ENCODE measurements around the gene CSMD2. TPM values are rescaled to one million over a fixed set of nuclear protein-coding genes. Genes with fewer than 3 reads are reported as not detected.

The CSMD2 gene
- total RNA-seq, 4 donors from 2014 or later, result 0.16 to 1.00 (median 0.27) TPM; not detected in 1

- WGBS, 2 donors (ENCODE audit: low coverage in 1 of 2), result 70 to 80% methylated on average over 8 of the region's 8 CpGs
- Histone ChIP-seq H3K4me3 (no peak overlapping the region), H3K4me1 (no peaks in the 10 kb centered on the region), H3K27me3 (peaks cover 8% of the 10 kb centered on the region), H3K9me3 (no peaks in the 10 kb centered on the region), H3K36me3 (no peaks in the 10 kb centered on the region), H3K27ac (no peak overlapping the region)
- in situ Hi-C loops (cut with MboI; ENCODE audit: low pct_ligation_motif_present in 1 of 4, low pct_unique_long_range_greater_than_20kb in 1 of 4, low sequenced_read_pairs in 3 of 4), result no loop called here
- no peak for DNase-seq
- TF ChIP-seq POLR2A (IDR thresholded peaks at IDR 0.05) (no peak), EP300 (IDR thresholded peaks at IDR 0.05; ENCODE audit: low read depth) (no peak), CTCF (IDR thresholded peaks at IDR 0.05) (no peak), POLR2AphosphoS5 (IDR thresholded peaks at IDR 0.05) (no peak)
- intact Hi-C loops (cut with DNase I; ENCODE audit: low total_unique reads), result no loop called here
Observed at GRCh38 chr1:34037109-34037508, 127.9 kb downstream of the CSMD2 start.

- Histone ChIP-seq H3K27ac (no peak overlapping the region), H3K36me3 (no peaks in the 10 kb centered on the region), H3K4me3 (no peak overlapping the region), H3K27me3 (peaks cover 8% of the 10 kb centered on the region), H3K9me3 (no peaks in the 10 kb centered on the region), H3K4me1 (no peaks in the 10 kb centered on the region)
- DNase-seq, result no peak
- in situ Hi-C loops (cut with MboI; ENCODE audit: low pct_ligation_motif_present in 1 of 4, low pct_unique_long_range_greater_than_20kb in 1 of 4, low sequenced_read_pairs in 3 of 4), result no loop called here
- no peak for TF ChIP-seq EP300 (IDR thresholded peaks at IDR 0.05; ENCODE audit: low read depth)
- TF ChIP-seq POLR2A (IDR thresholded peaks at IDR 0.05), result no peak
- no peak for TF ChIP-seq CTCF (IDR thresholded peaks at IDR 0.05)
- 77 to 83% methylated on average over 5 of the region's 5 CpGs for WGBS, 2 donors (ENCODE audit: low coverage in 1 of 2)
- intact Hi-C loops (cut with DNase I; ENCODE audit: low total_unique reads), result no loop called here
Observed at GRCh38 chr1:34034036-34034435, 131.0 kb downstream of the CSMD2 start.

- TF ChIP-seq POLR2A (IDR thresholded peaks at IDR 0.05) (no peak), EP300 (IDR thresholded peaks at IDR 0.05; ENCODE audit: low read depth) (no peak), CTCF (IDR thresholded peaks at IDR 0.05) (no peak), POLR2AphosphoS5 (IDR thresholded peaks at IDR 0.05) (no peak)
- no peak for DNase-seq
- in situ Hi-C loops (cut with MboI; ENCODE audit: low pct_ligation_motif_present in 1 of 4, low pct_unique_long_range_greater_than_20kb in 1 of 4, low sequenced_read_pairs in 3 of 4) (no loop called here), intact Hi-C loops (cut with DNase I; ENCODE audit: low total_unique reads) (no loop called here)
- no peak overlapping the region for H3K4me3 ChIP-seq
- WGBS, 2 donors (ENCODE audit: low coverage in 1 of 2), result 85 to 94% methylated on average over 2 of the region's 2 CpGs
- no peaks in the 10 kb centered on the region for H3K4me1 ChIP-seq
- no peak overlapping the region for H3K27ac ChIP-seq
- H3K9me3 ChIP-seq, result no peaks in the 10 kb centered on the region
- peaks cover 8% of the 10 kb centered on the region for H3K27me3 ChIP-seq
- H3K36me3 ChIP-seq, result no peaks in the 10 kb centered on the region
Observed at GRCh38 chr1:34029954-34030353, 135.1 kb downstream of the CSMD2 start.

- in situ Hi-C loops (cut with MboI; ENCODE audit: low pct_ligation_motif_present in 1 of 4, low pct_unique_long_range_greater_than_20kb in 1 of 4, low sequenced_read_pairs in 3 of 4) (no loop called here), intact Hi-C loops (cut with DNase I; ENCODE audit: low total_unique reads) (no loop called here)
- 97% methylated on average over 3 of the region's 3 CpGs; no CpG with 5 or more reads in 1 of the 2 donors for WGBS, 2 donors (ENCODE audit: low coverage in 1 of 2)
- TF ChIP-seq POLR2AphosphoS5 (IDR thresholded peaks at IDR 0.05), result no peak
- TF ChIP-seq POLR2A (IDR thresholded peaks at IDR 0.05), result no peak
- TF ChIP-seq EP300 (IDR thresholded peaks at IDR 0.05; ENCODE audit: low read depth), result no peak
- no peak for TF ChIP-seq CTCF (IDR thresholded peaks at IDR 0.05)
- Histone ChIP-seq H3K4me1 (no peaks in the 10 kb centered on the region), H3K27me3 (peaks cover 8% of the 10 kb centered on the region), H3K9me3 (no peaks in the 10 kb centered on the region), H3K4me3 (no peak overlapping the region), H3K27ac (no peak overlapping the region), H3K36me3 (no peaks in the 10 kb centered on the region)
- DNase-seq, result no peak
Observed at GRCh38 chr1:34029515-34029914, 135.5 kb downstream of the CSMD2 start.

Data from transverse colon (tissue), 4 donors.